K562 (cell line): Measurements from ENCODE around the gene NDUFS8. TPM values are rescaled to one million over a fixed set of nuclear protein-coding genes. Genes with fewer than 3 reads are reported as not detected.

ENCODE experiments used
- BHLHE40 ChIP-seq: IDR thresholded peaks from 2 replicates; pipeline ENCODE4 v1.6.1; 2011; ENCODE audit warnings: low read length, improper control_type of control experiment
- C11orf30 ChIP-seq: fragments of 450-650 bp; IDR thresholded peaks from 2 replicates; pipeline ENCODE4 v1.6.1; 2016; ENCODE audit warnings: low read depth, mild to moderate bottlenecking
- CBX3 ChIP-seq, 2 experiments: IDR thresholded peaks; 1 replicate in 1 of 2; 2 replicates in 1 of 2; pipeline ENCODE4 v1.6.1; 2012; ENCODE audit warnings: inconsistent platforms in 2 of 2, low read length in 2 of 2, borderline replicate concordance in 1 of 2, control low read depth in 1 of 2
- CHD2 ChIP-seq: IDR thresholded peaks from 2 replicates; pipeline ENCODE4 v1.6.1; 2011; ENCODE audit warnings: low read depth, low read length
- CHD4 ChIP-seq: fragments of 200-600 bp; sonication (generic); IDR thresholded peaks from 3 replicates; pipeline ENCODE4 v1.6.1; 2012; ENCODE audit warnings: low read depth, mild to moderate bottlenecking, mixed read lengths, low read length, inconsistent platforms; ENCODE audit not compliant: insufficient read depth, insufficient replicate concordance, poor library complexity, severe bottlenecking
- CREB1 ChIP-seq, 2 experiments: sonication (generic) in 1 of 2; formaldehyde crosslinking in 1 of 2; IDR thresholded peaks; 2 replicates each; pipeline versions ENCODE4 v1.6.1 to v1.8.0; 2012 to 2022; ENCODE audit warnings: inconsistent platforms in 1 of 2, mild to moderate bottlenecking in 1 of 2, missing genetic modification reagents in 1 of 2, moderate library complexity in 1 of 2
- CTBP1 ChIP-seq: fragments of 450-650 bp; IDR thresholded peaks from 2 replicates; pipeline ENCODE4 v1.6.1; 2016; ENCODE audit warnings: borderline replicate concordance
- E4F1 ChIP-seq: fragments of 250-450 bp; sonication (Bioruptor Pico); IDR thresholded peaks from 2 replicates; pipeline ENCODE4 v1.5.0; 2021; ENCODE audit warnings: mild to moderate bottlenecking, borderline replicate concordance
- EP300 ChIP-seq: IDR thresholded peaks from 2 replicates; pipeline ENCODE4 v1.6.1; 2012; ENCODE audit warnings: low read length, improper control_type of control experiment
- FOXK2 ChIP-seq, 2 experiments: fragments of 450-650 bp; IDR thresholded peaks in 1 of 2; conservative IDR thresholded peaks in 1 of 2; 2 replicates each; pipeline ENCODE4 v1.6.1; 2016; ENCODE audit warnings: low read depth in 2 of 2, mild to moderate bottlenecking in 1 of 2
- GATAD2B ChIP-seq: fragments of 450-650 bp; IDR thresholded peaks from 2 replicates; pipeline ENCODE4 v1.6.1; 2017; ENCODE audit warnings: mild to moderate bottlenecking, borderline replicate concordance
- MTA3 ChIP-seq: fragments of 450-650 bp; formaldehyde crosslinking; IDR thresholded peaks from 2 replicates; pipeline ENCODE4 v1.6.1; 2017; ENCODE audit warnings: mild to moderate bottlenecking, borderline replicate concordance
- NFIC ChIP-seq: fragments of 450-650 bp; IDR thresholded peaks from 2 replicates; pipeline ENCODE4 v1.6.1; 2017; ENCODE audit warnings: mild to moderate bottlenecking, inconsistent platforms
- USF1 ChIP-seq: sonication (generic); formaldehyde crosslinking; IDR thresholded peaks from 2 replicates; pipeline ENCODE4 v1.9.0; 2022; ENCODE audit warnings: mild to moderate bottlenecking, missing genetic modification reagents
- YY1 ChIP-seq, 3 experiments: IDR thresholded peaks; 2 replicates each; pipeline ENCODE4 v1.6.1; 2011; ENCODE audit warnings: low read length in 2 of 3, mild to moderate bottlenecking in 2 of 3, moderate library complexity in 2 of 3, borderline replicate concordance in 1 of 3, control low read depth in 1 of 3, low read depth in 1 of 3; ENCODE audit not compliant: insufficient read depth in 3 of 3, insufficient replicate concordance in 2 of 3, control insufficient read depth in 1 of 3, insufficient read length in 1 of 3; ENCODE audit errors: extremely low read depth in 1 of 3
- ZBTB12 ChIP-seq: fragments of 250-450 bp; sonication (Bioruptor Pico); IDR thresholded peaks from 2 replicates; pipeline ENCODE4 v1.4.0; 2020
- ZFP30 ChIP-seq: fragments of 250-450 bp; sonication (Bioruptor Pico); IDR thresholded peaks from 2 replicates; pipeline ENCODE4 v1.8.0; 2022; ENCODE audit warnings: moderate library complexity, mild to moderate bottlenecking, inconsistent platforms, borderline replicate concordance
- ZNF583 ChIP-seq: fragments of 250-450 bp; sonication (Bioruptor Pico); IDR thresholded peaks from 2 replicates; pipeline ENCODE4 v1.4.0; 2020
- ZNF764 ChIP-seq: fragments of 250-450 bp; sonication (Bioruptor Pico); IDR thresholded peaks from 2 replicates; pipeline ENCODE4 v1.4.0; 2020; ENCODE audit warnings: low read depth, mild to moderate bottlenecking, moderate library complexity
- polyA plus RNA-seq, 8 experiments: library from polyadenylated mRNA; depleted of rRNA in 4 of 8; stranded (reverse) in 5 of 8; unstranded in 3 of 8; fragments of >200 nt; fragmentation: Nextera tagmentation in 2 of 8; fragmentation: Illumina TruSeq in 1 of 8; extraction: Ambion mirVana in 2 of 8; extraction: Trizol in 1 of 8; gene quantifications; 2 replicates each; pipeline versions ENCODE4 v1.2.1 to v1.2.3, GENCODE V29; 2011 to 2014; ENCODE audit warnings: inconsistent platforms in 1 of 8, missing spikeins in 1 of 8
- total RNA-seq, 7 experiments: library from RNA; depleted of rRNA in 6 of 7; stranded (reverse); fragments of >200 nt in 6 of 7; fragmentation: Illumina TruSeq in 2 of 7; extraction: Trizol in 2 of 7; gene quantifications; 2 replicates each; pipeline versions ENCODE4 v1.2.1 to v1.2.3, GENCODE V29; 2011 to 2021; ENCODE audit warnings: low replicate concordance in 1 of 7

NDUFS8 gene
- total and polyA plus RNA-seq, 9 of the 15 experiments (the other 6 are each of a cell fraction or from before 2014, with no cell fraction given) = 36.5 to 351 (median 101) TPM

- TF ChIP-seq USF1 (CRISPR knock-in tag) (peak; percentile 75), NFIC (peak; percentile 91), GATAD2B (no peak), CHD2 (no peak), MTA3 (0 out of 2 replicates have a peak, but pooled peaks have one; percentile 42), C11orf30 (no peak), ZBTB12 (CRISPR knock-in tag) (0 out of 2 replicates have a peak, but pooled peaks have one; percentile 11), ZNF764 (peak; percentile 65; the same call in 1 of the 2 replicates), CHD4 (peak; percentile 74), EP300 (no peak), FOXK2 (conservative IDR thresholded peaks at IDR 0.05 in 1 of 2, IDR thresholded peaks at IDR 0.05 in 1 of 2; ENCODE audit: low read depth in 2 of 2) (0 out of 4 replicates have a peak, but pooled peaks have one; percentile 31 to 37), YY1 (IDR thresholded peaks at IDR 0.05; ENCODE audit: borderline replicate concordance in 1 of 3, control insufficient read depth in 1 of 3, extremely low read depth in 1 of 3, insufficient read depth in 3 of 3, insufficient read length in 1 of 3, insufficient replicate concordance in 2 of 3, low read depth in 1 of 3, low read length in 2 of 3) (peak in 2 of 3 experiments; percentile 20 to 51), ZFP30 (no peak), BHLHE40 (peak; percentile 80), ZNF583 (CRISPR knock-in tag) (0 out of 2 replicates have a peak, but pooled peaks have one; percentile 67), E4F1 (CRISPR knock-in tag) (no peak), CREB1 (IDR thresholded peaks at IDR 0.05) (no peak), CREB1 (CRISPR knock-in tag; IDR thresholded peaks at IDR 0.05) (no peak), CTBP1 (peak; percentile 45; the same call in 1 of the 2 replicates), CBX3 (IDR thresholded peaks at IDR 0.05; ENCODE audit: borderline replicate concordance in 1 of 2, low read length in 2 of 2) (peak in 1 of 2 experiments; percentile 51; a peak in 1 of 3 replicates)
Measured at GRCh38 chr11:68003846-68004550, 26.5 kb upstream of the NDUFS8 start, which contains the start of gene UNC93B1 (continued).
